ENCODE results near the gene MEIS2. TPM values are rescaled to one million over a fixed set of nuclear protein-coding genes. Genes with fewer than 3 reads are reported as not detected.
"Not testable (repeated sequence)": the region's sequence is repeated elsewhere in the genome, so short reads cannot be mapped to it uniquely, and the experiment has no call there.

Gene MEIS2
- total RNA-seq, 1 donor = 17.7 TPM

GRCh38 chr15:36982430-36982829, 117.9 kb downstream of the MEIS2 start:
- H3K4me1 ChIP-seq (ENCODE audit: insufficient read depth, low read length) = no peaks in the 10 kb centered on the region
- no peaks in the 10 kb centered on the region for H3K27me3 ChIP-seq (ENCODE audit: insufficient read depth, low read length)
- no peak overlapping the region for H3K27ac ChIP-seq (ENCODE audit: low read depth, low read length)
- H3K4me2 ChIP-seq (ENCODE audit: insufficient read depth, low read length) = no peak overlapping the region
- DNase-seq (ENCODE audit: insufficient read length, low spot score, missing footprints) = no peak
- no peak overlapping the region for H2AFZ ChIP-seq (ENCODE audit: low read length)
- no peaks in the 10 kb centered on the region for H4K20me1 ChIP-seq (ENCODE audit: insufficient read depth, low read length)
- TF ChIP-seq, protein P1, sequence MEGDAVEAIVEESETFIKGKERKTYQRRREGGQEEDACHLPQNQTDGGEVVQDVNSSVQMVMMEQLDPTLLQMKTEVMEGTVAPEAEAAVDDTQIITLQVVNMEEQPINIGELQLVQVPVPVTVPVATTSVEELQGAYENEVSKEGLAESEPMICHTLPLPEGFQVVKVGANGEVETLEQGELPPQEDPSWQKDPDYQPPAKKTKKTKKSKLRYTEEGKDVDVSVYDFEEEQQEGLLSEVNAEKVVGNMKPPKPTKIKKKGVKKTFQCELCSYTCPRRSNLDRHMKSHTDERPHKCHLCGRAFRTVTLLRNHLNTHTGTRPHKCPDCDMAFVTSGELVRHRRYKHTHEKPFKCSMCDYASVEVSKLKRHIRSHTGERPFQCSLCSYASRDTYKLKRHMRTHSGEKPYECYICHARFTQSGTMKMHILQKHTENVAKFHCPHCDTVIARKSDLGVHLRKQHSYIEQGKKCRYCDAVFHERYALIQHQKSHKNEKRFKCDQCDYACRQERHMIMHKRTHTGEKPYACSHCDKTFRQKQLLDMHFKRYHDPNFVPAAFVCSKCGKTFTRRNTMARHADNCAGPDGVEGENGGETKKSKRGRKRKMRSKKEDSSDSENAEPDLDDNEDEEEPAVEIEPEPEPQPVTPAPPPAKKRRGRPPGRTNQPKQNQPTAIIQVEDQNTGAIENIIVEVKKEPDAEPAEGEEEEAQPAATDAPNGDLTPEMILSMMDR (IDR thresholded peaks at IDR 0.05; ENCODE audit: extremely low read depth, low read depth, low read length) = no peak
- no peak overlapping the region for H3K4me3 ChIP-seq (ENCODE audit: insufficient read depth, low read length)
- no peaks in the 10 kb centered on the region for H3K9me3 ChIP-seq (ENCODE audit: low read depth, low read length)
- no peaks in the 10 kb centered on the region for H3K79me2 ChIP-seq (ENCODE audit: insufficient read depth, low read length)
- H3K36me3 ChIP-seq (ENCODE audit: insufficient read depth, low read length) = no peaks in the 10 kb centered on the region

DNA sequence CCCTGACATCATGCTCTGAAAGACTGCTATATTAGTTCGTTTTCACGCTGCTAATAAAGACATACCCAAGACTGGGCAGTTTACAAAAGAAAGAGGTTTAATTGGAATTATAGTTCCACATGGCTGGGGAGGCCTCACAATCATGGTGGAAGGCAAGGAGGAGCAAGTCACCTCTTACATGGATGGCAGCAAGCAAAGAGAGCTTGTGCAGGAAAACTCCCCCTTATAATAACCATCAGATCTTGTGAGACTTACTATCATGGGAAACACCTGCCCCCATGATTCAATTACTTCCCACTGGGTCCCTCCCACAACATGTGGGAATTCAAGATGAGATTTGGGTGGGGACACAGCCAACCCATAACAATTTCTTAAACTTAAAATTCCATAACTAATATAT, 120.1 kb downstream of the MEIS2 start:
- not testable (repeated sequence) for H3K79me2 ChIP-seq (ENCODE audit: insufficient read depth, low read length); H3K27me3 ChIP-seq (ENCODE audit: insufficient read depth, low read length); H3K4me1 ChIP-seq (ENCODE audit: insufficient read depth, low read length); H4K20me1 ChIP-seq (ENCODE audit: insufficient read depth, low read length); H3K9me3 ChIP-seq (ENCODE audit: low read depth, low read length); H3K36me3 ChIP-seq (ENCODE audit: insufficient read depth, low read length); H3K4me3 ChIP-seq (ENCODE audit: insufficient read depth, low read length); H3K27ac ChIP-seq (ENCODE audit: low read depth, low read length); H3K4me2 ChIP-seq (ENCODE audit: insufficient read depth, low read length); H2AFZ ChIP-seq (ENCODE audit: low read length); DNase-seq (ENCODE audit: insufficient read length, low spot score, missing footprints)

DNA sequence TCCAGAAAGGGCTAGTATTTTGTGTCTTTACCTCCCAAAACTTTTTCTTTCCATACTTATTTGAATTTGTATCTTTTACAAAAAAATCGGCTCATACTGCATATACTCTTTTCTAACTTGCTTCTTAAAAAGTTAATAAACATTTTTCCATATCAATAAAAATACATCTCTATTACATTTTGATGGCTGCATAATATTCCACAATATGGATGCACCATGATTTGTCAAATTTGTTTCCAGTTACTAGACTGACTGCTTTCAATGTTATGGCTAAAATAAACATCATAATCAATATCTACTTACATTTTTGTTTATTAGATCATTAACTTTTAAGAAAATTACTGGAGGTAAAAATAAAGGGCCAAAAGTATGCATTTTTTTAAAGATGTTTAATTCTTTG, 121.7 kb downstream of the MEIS2 start:
- Histone ChIP-seq H3K79me2 (ENCODE audit: insufficient read depth, low read length) (no peaks in the 10 kb centered on the region), H3K27ac (ENCODE audit: low read depth, low read length) (no peak overlapping the region), H3K36me3 (ENCODE audit: insufficient read depth, low read length) (no peaks in the 10 kb centered on the region), H3K4me2 (ENCODE audit: insufficient read depth, low read length) (no peak overlapping the region), H3K4me3 (ENCODE audit: insufficient read depth, low read length) (no peak overlapping the region), H4K20me1 (ENCODE audit: insufficient read depth, low read length) (no peaks in the 10 kb centered on the region), H3K9me3 (ENCODE audit: low read depth, low read length) (no peaks in the 10 kb centered on the region), H2AFZ (ENCODE audit: low read length) (no peak overlapping the region), H3K4me1 (ENCODE audit: insufficient read depth, low read length) (no peaks in the 10 kb centered on the region), H3K27me3 (ENCODE audit: insufficient read depth, low read length) (no peaks in the 10 kb centered on the region)
- TF ChIP-seq, protein P1 (IDR thresholded peaks at IDR 0.05; ENCODE audit: extremely low read depth, low read depth, low read length) = no peak
- DNase-seq (ENCODE audit: insufficient read length, low spot score, missing footprints) = no peak

DNA sequence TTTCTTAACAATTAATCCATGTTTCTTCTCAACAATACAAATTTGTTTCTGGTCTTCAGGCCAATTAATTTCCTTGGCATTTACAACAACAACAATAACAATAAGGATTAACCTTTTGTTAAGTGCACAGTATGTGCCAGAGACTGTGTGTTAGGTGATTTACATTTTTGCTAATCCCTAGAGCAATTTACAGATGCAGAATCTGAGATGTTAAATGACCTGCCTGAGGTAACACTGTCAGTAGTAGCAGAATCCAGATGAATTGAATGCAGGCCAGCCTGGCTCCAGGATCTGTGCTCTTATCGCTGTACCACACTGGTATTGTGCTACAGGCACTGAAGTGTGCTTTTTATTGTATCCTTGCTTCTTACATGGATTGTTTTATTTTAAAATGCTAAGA, 122.2 kb downstream of the MEIS2 start:
- Histone ChIP-seq H3K79me2 (ENCODE audit: insufficient read depth, low read length) (no peaks in the 10 kb centered on the region), H4K20me1 (ENCODE audit: insufficient read depth, low read length) (no peaks in the 10 kb centered on the region), H2AFZ (ENCODE audit: low read length) (no peak overlapping the region), H3K36me3 (ENCODE audit: insufficient read depth, low read length) (no peaks in the 10 kb centered on the region), H3K27me3 (ENCODE audit: insufficient read depth, low read length) (no peaks in the 10 kb centered on the region), H3K27ac (ENCODE audit: low read depth, low read length) (no peak overlapping the region), H3K4me3 (ENCODE audit: insufficient read depth, low read length) (no peak overlapping the region), H3K9me3 (ENCODE audit: low read depth, low read length) (no peaks in the 10 kb centered on the region), H3K4me1 (ENCODE audit: insufficient read depth, low read length) (no peaks in the 10 kb centered on the region), H3K4me2 (ENCODE audit: insufficient read depth, low read length) (no peak overlapping the region)
- TF ChIP-seq, protein P1 (IDR thresholded peaks at IDR 0.05; ENCODE audit: extremely low read depth, low read depth, low read length) = no peak
- DNase-seq (ENCODE audit: insufficient read length, low spot score, missing footprints) = no peak
